NCI-H748 treated with DMSO at 0.1 percent for 48 hours (cell line): ENCODE data around the gene IQCH.

Source experiments
- DNase-seq: peaks from one replicate; lab custom pipeline; 2025; lab: John Stamatoyannopoulos, UW

IQCH gene

DNA sequence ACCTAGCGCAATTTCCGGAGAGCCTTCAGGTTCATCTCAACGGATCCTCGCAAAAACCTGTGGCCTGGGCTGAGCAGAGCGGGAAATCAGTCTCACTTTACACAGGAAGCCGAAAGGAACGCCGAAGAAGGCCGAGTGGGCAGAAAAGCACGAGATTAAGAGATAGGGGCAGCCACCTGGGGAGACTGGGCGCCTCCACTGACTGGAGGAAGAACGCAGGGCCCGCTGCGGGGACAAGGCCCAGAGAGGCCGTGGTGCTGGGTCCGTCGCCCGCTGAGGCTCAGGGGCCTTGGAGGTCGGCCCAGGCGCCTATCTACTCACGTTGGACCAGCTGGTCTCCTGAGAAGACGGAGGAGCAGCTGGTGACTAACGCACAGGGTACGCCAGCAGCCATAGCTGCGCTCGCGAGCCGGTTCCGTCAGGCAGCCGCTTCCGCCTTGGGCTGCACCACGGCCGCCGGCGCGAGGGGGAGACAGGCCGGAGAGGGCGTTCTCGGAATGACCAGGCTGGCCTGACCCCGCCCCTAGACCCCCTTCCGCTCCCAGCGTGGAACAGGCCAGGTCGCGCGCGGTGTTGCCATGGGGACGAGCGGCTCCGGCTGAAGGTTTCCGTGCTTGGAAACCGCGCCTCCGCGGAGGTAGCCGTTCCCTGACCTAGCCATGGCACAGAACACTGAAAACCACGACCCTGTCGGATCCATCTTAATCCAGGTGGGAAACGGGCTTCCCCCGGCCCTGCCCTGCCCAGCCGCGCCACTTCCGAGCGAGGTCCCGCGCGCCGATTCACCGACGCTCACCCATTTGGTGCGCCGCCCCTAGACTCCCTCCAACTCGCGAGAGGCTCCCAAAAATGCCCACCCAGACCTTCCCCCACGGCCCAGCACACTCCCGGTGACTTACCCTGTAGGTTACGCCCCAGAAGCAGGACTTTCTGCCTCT lies at the start of gene IQCH, which contains the start of gene AAGAB:
TSS of gene IQCH (plus strand) at position 549 of the 938 bp plus-strand sequence. CDS start at position 660, 111 bp downstream.
TSS of gene AAGAB (minus strand) at position 424 of the 938 bp plus-strand sequence. CDS start at position 394, 30 bp downstream.
- DNase-seq: peak; percentile 83

DNA sequence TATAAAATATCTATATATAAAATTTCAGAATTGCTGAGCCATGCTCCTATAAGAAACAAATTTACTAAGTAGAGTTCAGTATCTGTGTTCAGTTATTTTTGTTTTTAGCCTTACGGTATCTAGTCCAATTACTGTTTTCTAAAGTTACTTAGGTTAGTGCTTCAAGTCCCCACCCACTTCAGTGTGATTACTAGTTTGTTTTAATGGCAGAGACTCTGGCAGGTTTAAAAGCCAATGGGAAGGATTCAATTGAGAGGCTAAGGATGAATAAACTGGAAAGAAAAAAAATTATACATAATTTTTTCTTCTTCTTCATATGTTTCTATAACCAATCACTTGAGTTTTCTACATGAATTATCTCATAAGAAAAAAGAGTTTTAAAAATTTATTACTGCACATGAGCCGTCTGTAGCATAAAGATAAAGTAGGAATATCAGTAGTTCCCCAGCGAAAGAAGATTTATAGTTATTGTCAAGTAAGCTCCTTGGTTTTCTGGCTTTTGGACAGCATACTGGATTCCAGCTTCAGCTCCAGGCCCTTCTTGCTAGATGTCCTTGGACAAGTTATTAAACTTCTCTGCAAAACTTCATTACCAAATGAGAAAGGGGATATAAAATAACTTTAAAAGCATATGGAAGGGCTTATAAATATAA lies 46.9 kb upstream of the IQCH start:
- DNase-seq: no peak

DNA sequence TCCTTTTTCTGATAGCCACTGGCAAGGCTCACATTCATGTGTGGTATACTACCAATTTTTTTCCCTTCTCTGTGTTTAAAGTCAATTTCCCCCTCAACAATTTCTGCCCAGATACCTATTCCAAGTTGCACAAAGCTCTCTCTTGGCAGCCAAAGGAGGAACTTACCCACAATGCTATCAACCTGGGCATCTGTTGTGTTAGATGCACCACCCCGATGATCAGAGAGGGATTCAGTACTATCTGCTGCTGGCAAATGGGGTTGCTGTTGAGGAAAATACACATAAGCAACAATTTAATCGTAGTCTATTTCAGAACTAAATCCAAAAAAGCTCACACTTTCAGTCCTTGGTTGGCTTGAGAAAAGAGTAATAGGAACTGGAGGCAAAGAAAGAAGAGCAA lies 46.2 kb upstream of the IQCH start:
- DNase-seq: no peak

DNA sequence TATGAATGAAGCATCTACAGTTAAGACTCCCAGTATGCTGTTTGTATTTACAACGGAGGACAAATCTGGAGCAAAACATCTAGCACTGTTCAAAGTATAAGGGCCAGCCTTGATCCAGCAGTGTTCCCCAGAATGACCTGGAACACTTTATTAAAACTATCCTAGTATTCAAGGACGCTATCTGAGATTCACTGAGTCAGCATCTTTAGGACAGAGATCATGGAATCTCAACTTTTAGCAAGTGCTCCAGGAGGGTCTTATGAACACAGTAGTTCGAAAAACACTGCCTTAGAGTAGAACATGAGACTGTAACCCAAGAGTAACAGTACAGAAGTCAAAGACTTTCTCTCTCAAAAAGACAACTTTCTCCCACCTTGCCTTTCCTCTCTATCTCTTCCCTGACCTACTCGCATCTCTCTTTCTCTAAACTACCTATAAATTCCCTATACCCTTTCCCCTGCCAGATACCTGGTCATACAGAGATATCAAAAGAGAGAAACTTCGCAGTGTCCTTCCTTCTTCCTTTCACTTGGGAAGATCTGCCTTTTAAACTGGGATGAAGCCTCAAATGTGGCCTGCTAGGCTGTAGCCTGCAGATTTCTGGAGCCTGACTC lies 43.9 kb upstream of the IQCH start:
- DNase-seq: no peak

DNA sequence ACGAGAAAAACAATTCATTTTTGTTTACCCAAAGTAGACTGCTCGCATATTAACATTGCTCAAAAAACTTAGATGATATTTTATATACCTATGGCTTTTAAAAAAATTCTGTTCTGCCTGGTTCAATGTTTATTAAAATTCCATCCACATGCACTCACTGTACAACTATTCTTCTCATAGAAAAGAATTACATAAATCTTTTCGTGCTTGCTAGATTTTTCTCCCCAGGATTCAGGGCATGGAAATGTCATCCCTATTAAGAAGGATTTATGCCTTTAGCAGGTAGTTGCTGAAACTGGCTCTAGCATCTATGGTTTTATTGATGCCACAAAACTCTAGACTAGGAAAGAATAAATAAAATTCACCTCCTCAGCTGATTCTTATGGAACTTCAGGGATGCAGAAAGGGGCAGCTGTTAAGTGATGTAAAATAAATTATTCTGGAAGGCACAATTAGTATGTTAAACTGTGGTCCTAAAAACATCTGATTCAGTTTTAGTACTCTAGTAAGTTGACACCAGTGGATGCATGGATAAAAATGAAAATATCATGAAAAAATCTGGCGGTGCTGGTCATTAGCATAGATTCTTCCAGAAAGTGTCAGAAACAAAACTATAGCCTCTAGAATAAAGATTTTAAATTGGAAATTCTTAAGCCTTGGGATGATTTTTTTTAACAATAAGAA lies 41.8 kb upstream of the IQCH start:
- DNase-seq: no peak

DNA sequence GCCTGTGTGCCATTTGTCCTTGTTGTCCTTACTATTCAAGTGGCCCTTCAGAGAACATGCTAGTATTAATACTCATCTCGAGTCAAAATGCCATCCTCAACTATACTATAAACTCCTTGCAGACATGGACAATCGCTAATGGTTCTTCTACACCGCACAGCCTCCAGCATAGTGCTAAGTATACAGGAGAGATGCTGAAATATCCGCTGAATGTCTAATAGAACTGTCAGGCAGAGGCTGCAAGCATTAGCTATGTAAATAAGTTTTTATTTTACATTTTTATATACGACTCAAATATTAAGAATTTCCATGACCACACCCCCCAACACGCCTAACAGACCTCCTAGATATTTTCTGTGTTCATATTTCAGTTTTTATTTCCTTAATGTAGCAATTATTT lies 39.5 kb upstream of the IQCH start:
- DNase-seq: no peak

DNA sequence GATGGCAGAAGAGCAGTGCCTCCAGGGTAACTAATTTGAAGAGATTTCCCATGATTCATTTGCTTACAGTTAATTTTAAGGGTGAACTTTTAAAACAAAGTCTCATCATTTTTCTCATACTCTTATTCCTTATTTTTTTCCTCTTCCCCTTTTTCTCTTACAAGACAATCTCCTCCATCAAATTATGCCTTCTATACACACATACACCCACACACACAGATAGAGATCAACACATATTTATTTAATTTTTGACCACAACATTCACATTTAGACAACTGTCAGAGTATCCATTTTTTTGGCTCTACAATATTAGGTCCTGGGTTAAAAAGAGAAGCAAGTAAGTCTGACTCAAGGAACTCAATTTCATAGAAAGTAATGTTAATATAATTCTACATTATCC lies 37.7 kb upstream of the IQCH start:
- DNase-seq: no peak

DNA sequence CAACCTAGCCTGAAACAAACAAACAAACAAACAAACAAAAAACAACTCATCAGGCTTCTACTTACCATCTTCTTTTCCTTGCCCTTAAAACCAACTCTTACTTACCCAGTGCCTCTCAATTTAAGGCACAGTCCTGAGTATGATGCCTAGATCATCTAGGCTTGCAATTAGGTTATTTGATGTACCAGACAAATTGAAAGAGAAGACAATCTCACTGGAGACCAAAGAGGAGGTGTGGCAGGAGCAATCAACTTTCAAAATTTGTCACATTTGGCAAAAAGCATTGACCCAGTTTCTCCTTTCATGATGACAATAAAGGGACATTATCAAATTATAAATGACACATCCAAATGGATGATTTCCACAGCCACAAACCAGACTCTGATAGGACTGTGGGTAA lies 36.2 kb upstream of the IQCH start:
- DNase-seq: no peak

DNA sequence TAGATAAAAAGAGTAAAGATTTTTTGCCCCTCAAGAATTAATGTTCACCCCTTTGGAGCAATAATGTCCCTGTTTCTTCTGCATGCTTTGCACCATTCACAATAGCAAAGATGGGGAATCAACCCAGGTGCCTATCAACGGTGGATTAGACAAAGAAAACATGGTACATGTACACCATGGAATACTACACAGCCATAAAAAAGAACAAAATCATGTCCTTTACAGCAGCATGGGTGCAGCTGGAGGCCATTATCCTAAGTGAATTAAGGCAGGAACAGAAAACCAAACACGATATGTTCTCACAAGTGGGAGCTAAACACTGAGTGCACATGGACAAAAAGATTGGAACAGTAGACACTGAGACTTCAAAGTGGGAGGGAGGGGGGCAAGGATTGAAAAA lies 35.3 kb upstream of the IQCH start:
- no peak for DNase-seq

DNA sequence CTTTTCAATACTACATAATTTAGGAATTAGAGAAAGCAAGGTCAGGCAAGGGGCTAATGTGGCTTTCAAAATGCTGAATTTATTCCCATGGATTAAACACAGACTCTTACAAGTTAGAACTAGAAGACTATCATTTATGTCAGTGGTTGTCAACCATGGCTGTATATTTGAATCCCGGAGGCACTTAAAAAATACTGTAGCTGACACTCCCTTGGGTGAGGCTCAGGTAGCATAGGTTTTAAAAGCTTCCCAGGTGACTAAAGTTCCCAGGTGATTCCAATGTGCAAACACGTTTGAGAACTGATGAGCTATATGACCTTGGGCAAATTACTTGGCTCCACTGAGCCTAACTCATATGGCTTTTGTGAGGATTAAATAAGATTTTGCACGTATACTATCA lies 29.7 kb upstream of the IQCH start:
- no peak for DNase-seq

DNA sequence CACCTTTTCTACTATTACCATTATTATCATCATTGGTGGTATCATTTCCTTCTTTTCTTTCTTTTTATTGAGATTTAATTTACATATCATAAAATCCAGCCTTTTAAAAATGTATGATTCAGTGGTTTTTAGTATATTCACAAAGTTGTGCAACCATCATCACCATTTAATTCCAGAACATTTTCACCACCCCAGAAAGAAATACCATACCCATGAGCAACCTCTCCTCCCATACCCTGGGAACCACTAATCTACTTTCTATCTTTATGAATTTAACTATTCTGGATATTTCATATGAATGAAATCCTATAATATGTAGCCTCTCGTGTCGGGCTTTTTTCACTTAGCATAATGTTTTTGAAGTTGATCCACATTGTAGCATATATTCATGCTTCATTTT lies 29.2 kb upstream of the IQCH start:
- DNase-seq: no peak

DNA sequence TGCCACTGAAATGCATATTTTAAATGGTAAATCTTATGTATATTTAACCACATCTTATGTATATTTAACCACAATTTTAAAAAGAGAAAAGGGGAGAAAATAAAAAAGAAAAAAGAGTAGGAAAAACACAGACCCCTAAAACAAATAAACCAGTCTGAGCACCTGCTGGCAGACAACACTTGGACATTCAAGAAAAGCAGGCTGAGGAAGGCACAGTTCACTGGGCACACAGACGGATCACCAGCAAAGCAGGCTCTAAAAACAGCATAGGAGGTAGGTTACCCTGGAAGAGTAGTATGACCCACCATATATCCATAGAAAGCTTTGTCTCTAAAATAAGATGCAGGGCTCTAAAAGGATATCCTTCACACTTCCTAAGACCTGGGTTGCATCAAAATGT lies 27.2 kb upstream of the IQCH start:
- DNase-seq: no peak

DNA sequence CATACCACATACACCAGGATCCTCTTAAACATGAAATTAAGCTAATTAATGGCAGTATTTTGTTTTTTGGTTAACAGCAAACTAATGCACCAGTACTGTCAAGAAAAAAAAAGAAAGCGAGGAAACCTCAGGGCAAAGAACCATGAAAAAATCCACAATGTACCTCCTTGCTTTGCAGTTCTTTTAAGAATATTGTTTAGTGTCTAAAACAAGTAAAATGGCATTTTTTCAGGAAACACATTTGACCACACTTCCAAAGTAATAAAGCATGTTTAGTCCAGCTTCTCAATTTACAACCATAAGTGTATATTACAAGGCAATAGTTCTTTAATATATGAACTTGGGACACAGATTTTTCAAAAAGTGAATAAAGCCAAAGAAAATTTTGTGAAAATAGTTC lies 26.7 kb upstream of the IQCH start:
- no peak for DNase-seq

DNA sequence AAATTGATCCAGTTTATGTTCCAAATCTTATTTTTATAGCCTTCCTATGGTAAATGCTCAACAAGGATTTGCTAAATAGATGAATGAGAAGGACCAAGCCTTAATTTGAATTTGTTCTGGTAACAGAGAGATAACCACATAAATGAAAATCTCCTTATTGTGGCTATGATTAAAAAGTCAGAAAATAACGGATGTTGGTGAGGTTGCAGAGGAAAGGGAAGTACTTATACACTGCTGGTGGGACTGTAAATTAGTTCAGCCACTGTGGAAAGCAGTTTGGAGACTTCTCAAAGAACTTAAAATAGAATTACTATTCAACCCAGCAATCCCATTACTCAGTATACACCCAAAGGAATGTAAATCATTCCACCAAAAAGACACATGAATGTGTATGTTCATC lies 26.3 kb upstream of the IQCH start:
- DNase-seq: no peak

DNA sequence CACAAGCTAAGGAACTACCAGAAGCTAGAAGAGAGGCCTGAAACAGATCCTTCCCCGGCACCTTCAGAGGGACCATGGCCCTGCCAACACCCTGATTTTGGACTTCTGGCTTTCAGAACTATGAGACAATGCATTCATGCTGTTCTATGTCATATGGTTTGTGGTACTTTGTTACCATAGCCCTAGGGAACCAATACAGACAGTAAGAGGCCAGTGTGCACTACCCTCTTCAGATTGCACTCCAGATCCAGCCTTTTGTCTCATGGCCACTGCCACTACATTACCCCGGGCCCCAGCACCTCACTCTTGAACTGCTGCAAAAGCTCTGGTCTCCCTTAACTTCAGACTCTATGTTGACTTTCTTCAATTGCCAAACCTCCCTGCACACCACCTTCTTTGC lies 24.1 kb upstream of the IQCH start:
- DNase-seq: no peak

DNA sequence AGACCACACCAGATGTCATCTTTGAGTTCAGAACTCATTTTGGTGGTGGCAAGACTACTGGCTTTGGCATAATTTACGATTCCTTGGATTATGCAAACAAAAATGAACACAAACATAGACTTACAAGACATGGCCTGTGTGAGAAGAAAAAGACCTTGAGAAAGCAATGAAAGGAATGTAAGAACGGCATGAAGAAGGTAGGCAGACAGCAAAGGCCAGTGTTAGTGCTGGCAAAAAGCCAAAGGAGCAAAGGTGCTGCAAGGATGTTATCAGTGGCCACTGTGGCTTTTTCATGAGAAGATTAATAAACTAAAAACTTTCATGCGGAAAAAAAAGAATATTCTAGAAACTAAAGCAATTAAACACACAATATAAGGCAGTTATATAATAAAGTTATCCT lies 22.0 kb upstream of the IQCH start:
- DNase-seq: no peak

DNA sequence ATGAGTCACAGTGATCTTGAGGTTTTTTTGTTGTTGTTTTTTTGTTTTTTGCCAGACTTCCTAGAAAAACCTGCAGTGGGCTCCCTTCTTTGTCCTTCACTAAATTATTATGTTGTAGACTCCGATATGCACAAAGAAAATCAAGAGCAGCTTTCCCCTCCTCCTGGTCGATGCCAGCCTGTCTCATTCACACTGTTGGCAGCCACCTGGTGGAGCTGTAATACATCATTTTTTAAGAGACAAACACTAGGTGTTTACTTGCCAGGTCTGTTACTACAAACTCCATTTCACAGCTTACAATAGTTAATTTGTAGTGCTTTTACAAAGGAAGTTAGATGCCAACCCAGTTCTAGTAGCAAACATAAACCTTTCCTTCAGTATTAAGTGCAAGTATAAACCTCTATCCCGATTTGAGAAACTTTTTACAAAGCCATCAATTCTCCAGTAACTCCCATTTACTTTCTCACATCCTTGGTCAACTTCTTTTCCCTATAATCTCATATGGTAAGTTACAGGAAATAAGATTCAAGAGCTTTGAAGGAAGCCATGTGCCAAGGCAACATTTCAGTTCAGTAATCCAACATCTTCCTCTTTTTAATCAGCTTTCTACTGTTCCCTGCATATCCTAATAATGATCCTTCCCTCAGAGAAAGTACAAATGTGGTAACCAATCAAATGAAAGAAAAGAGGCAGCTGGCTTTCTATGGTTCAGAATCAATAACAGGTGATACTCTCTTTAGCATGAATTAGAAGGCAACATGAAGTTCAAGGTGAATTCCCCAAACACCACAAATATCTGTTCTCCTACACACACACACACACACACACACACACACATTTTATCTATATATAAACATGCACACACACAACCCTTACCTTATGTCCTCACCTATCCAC lies 14.1 kb upstream of the IQCH start:
- peak; percentile 11 for DNase-seq

DNA sequence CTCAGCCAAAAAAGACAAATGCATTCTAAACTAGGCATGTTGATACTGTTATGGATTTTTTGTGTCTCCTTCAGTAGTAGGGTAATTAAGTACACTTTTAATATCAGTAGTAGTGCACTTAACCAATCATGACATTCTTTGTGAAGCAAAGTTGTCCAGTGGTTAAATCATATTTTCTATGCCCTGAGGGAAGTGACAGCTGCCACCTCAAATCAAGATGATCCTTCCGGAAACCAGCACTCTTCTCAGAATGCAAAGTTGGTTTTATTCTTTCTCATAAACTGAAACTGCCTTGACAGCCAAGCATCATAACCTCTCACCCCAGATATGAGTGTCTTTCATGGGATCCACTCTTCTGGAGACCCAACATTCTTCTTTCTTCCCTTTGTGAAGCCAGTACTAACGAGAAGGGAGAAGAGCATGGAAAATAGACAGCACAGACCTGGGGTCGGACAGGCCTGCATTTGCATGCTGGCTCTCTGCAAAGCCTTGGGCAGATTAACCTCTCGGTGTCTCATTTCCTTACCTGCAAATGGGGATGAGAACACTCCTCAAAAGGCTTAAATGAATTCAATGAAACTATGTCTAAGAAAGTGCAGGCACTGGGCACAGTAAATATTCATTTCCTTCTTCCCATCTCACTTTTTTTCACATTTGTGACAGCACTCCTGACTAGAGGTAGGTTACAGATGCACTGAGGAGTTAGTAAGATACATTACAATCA lies 13.3 kb upstream of the IQCH start:
- DNase-seq: no peak

DNA sequence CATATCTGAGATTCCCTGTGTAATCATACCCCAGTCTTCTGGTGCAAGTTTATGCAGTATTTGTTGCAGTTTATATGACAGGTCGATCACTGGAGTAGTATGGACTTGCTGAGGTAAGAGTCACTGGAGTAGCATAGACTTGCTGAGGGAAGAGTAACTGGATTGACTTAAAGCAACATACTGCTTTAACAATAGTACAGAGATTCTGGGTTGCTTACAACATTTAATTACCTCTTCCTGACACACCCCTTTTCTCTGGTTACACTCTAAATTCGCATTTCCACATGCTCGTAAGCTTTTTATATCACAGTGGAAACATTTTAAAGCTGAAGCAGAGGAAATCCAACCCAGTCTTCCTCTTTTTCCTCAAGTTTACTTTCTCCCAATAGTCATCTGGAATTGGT lies 11.9 kb upstream of the IQCH start:
- DNase-seq: no peak

DNA sequence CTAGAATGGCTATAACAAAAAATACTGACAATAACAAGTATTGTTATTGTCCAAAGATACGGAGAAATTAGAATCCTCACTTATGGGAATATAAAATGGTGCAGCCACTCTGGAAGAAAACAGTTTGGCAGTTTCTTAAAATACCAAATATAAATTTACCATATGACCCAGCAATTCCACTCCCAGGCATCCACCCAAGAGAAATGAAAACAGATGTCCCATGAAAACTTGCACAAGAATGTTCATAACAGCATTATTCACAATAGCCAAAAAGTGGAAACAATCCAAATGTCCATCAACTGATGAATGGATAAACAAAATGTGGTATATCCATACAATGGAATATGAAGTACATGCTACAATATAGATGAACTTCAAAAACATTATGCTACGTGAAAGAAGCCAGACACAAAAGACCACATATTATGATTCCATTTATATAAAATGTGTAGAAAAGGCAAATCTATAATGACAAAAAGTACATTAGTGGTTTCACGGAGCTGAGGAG lies 9.6 kb upstream of the IQCH start:
- DNase-seq: no peak
